ENCODE results near the gene RIN3. TPM values are rescaled to one million over a fixed set of nuclear protein-coding genes. Genes with fewer than 3 reads are reported as not detected.

RIN3 gene
- total and polyA plus RNA-seq, 2 donors = 6.2 to 20.6 TPM

DNA sequence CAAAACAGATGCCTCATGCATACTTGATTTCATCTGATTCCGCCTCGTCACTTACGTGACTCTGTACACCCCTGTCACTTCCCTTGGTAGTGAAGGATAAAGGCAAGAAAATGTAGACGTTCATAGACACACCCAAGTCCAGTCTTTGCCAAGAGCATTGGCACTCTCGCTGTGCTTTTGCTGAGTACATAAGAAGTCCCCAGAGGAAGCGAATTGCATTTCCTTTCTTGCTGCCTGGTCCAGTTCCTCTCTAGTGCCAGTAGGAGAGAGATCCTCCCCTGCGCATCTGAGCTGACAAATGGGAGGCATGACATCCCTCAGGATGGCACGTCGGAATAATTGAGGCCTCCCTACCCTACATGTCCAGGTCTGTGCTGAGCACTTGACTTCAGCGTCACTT, 21.3 kb upstream of the RIN3 start:
- Histone ChIP-seq H3K9me3 (ENCODE audit: control insufficient read depth in 2 of 2, insufficient read depth in 1 of 2, low read length in 1 of 2) (no peaks in the 10 kb centered on the region), H3K27me3 (ENCODE audit: control insufficient read depth in 2 of 2, insufficient read depth in 1 of 2, low read length in 1 of 2) (no peaks in the 10 kb centered on the region), H3K4me3 (ENCODE audit: low read length in 2 of 2) (no peak overlapping the region), H3K4me1 (ENCODE audit: control insufficient read depth in 2 of 2, insufficient read depth in 2 of 2, low read length in 2 of 2) (peaks cover 0 to 14% of the 10 kb centered on the region in 2 donors), H3K27ac (ENCODE audit: low read depth in 1 of 2, low read length in 1 of 2) (no peak overlapping the region), H3K36me3 (ENCODE audit: control insufficient read depth in 2 of 2, insufficient read depth in 2 of 2, low read length in 1 of 2) (no peaks in the 10 kb centered on the region)
- 90% methylated on average over 10 of the region's 10 CpGs for WGBS
- DNase-seq (ENCODE audit: low read depth in 6 of 9, low spot score in 9 of 9) = no peak

DNA sequence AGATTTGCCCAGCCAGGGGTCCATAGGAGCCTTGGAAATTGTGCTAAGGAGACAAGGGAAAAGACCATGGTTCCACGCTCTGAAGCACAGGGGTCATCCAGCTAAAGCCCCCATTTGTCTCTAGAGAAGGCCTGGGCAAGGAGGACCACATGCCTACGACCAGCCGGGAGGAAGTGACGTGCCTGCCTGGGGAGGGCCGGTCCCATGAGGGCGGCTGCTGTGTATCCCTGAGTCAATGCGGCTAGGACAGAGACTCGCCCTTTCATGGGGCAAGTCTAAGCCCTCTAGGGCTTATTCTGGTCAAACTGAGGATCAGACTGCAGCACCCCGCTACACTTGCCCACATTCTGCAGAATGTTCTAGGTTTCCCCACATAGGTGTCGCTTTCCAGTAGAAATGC, 20.6 kb upstream of the RIN3 start:
- Histone ChIP-seq H3K27me3 (ENCODE audit: control insufficient read depth in 2 of 2, insufficient read depth in 1 of 2, low read length in 1 of 2) (no peaks in the 10 kb centered on the region), H3K27ac (ENCODE audit: low read depth in 1 of 2, low read length in 1 of 2) (no peak overlapping the region), H3K4me1 (ENCODE audit: control insufficient read depth in 2 of 2, insufficient read depth in 2 of 2, low read length in 2 of 2) (peaks cover 0 to 9% of the 10 kb centered on the region in 2 donors), H3K4me3 (ENCODE audit: low read length in 2 of 2) (no peak overlapping the region), H3K9me3 (ENCODE audit: control insufficient read depth in 2 of 2, insufficient read depth in 1 of 2, low read length in 1 of 2) (no peaks in the 10 kb centered on the region), H3K36me3 (ENCODE audit: control insufficient read depth in 2 of 2, insufficient read depth in 2 of 2, low read length in 1 of 2) (no peaks in the 10 kb centered on the region)
- no peak for DNase-seq (ENCODE audit: low read depth in 6 of 9, low spot score in 9 of 9)
- WGBS = 97% methylated on average over 10 of the region's 10 CpGs

DNA sequence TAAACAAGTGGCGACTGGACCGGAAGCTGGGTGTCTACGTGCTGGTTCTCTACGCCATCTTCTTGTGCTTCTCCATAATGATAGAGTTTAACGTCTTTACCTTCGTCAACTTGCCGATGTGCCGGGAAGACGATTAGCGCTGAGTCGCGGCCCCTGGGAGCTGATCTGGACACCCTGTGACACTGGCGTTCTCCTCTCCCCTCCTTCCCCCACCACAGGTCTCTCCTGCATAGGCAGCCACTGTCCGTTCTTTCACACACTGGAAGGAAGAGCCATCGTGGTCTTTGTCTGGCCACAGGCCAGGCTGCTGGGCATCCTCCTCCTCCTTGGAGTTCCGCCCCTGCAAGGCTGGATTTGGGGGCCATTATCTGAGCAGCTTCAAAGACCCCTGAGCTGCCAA, 20.1 kb upstream of the RIN3 start:
- Histone ChIP-seq H3K4me3 (ENCODE audit: low read length in 2 of 2) (no peak overlapping the region), H3K4me1 (ENCODE audit: control insufficient read depth in 2 of 2, insufficient read depth in 2 of 2, low read length in 2 of 2) (peaks cover 0 to 9% of the 10 kb centered on the region in 2 donors), H3K9me3 (ENCODE audit: control insufficient read depth in 2 of 2, insufficient read depth in 1 of 2, low read length in 1 of 2) (no peaks in the 10 kb centered on the region), H3K27ac (ENCODE audit: low read depth in 1 of 2, low read length in 1 of 2) (no peak overlapping the region), H3K27me3 (ENCODE audit: control insufficient read depth in 2 of 2, insufficient read depth in 1 of 2, low read length in 1 of 2) (no peaks in the 10 kb centered on the region), H3K36me3 (ENCODE audit: control insufficient read depth in 2 of 2, insufficient read depth in 2 of 2, low read length in 1 of 2) (no peaks in the 10 kb centered on the region)
- WGBS = 95% methylated on average over 16 of the region's 16 CpGs
- DNase-seq (ENCODE audit: low read depth in 6 of 9, low spot score in 9 of 9) = no peak

DNA sequence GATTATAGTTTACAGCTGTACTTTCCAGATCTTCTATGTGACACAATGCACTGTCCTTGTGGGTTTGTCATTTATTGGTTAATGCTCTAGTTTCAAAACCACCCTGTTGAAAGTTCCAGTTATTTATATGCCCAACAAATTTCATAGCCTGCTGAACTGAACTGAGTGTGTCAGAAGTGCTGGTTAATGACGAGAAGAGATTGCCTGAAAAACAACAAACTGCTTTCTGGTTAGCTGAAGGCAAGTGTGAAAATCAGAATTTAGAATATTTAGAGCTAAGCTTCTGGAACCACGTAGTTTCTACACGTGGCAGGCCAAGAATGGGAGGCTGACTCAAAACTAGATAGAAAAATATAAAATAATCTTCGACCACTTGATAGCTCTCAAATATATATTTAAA, 19.1 kb upstream of the RIN3 start:
- peaks cover 0 to 9% of the 10 kb centered on the region in 2 donors for H3K4me1 ChIP-seq (ENCODE audit: control insufficient read depth in 2 of 2, insufficient read depth in 2 of 2, low read length in 2 of 2)
- no peak overlapping the region for H3K27ac ChIP-seq (ENCODE audit: low read depth in 1 of 2, low read length in 1 of 2)
- no peaks in the 10 kb centered on the region for H3K27me3 ChIP-seq (ENCODE audit: control insufficient read depth in 2 of 2, insufficient read depth in 1 of 2, low read length in 1 of 2)
- WGBS = 97% methylated on average over 4 of the region's 4 CpGs
- H3K4me3 ChIP-seq (ENCODE audit: low read length in 2 of 2) = no peak overlapping the region
- no peaks in the 10 kb centered on the region for H3K9me3 ChIP-seq (ENCODE audit: control insufficient read depth in 2 of 2, insufficient read depth in 1 of 2, low read length in 1 of 2)
- H3K36me3 ChIP-seq (ENCODE audit: control insufficient read depth in 2 of 2, insufficient read depth in 2 of 2, low read length in 1 of 2) = no peaks in the 10 kb centered on the region
- no peak for DNase-seq (ENCODE audit: low read depth in 6 of 9, low spot score in 9 of 9)

DNA sequence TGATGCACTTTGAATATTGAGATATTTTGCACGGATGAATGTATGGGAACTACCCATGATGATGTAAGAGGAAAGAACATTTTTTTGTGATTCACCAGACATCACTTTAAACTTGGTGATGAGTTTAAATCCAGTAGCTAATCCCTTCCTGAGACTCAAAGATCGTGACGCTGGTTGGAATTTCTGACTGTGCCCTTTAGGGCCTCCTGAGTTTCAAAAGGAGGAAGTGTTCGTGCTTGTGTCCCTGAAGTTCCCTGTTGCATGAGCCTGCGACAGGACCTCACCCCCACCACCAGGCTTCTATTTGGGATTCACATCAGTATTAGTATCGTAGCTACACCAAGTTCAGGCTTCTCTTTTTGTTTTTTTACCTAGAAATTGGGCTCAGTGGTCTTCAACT, 18.6 kb upstream of the RIN3 start:
- Histone ChIP-seq H3K4me1 (ENCODE audit: control insufficient read depth in 2 of 2, insufficient read depth in 2 of 2, low read length in 2 of 2) (peaks cover 0 to 4% of the 10 kb centered on the region in 2 donors), H3K9me3 (ENCODE audit: control insufficient read depth in 2 of 2, insufficient read depth in 1 of 2, low read length in 1 of 2) (no peaks in the 10 kb centered on the region), H3K36me3 (ENCODE audit: control insufficient read depth in 2 of 2, insufficient read depth in 2 of 2, low read length in 1 of 2) (no peaks in the 10 kb centered on the region), H3K27me3 (ENCODE audit: control insufficient read depth in 2 of 2, insufficient read depth in 1 of 2, low read length in 1 of 2) (no peaks in the 10 kb centered on the region), H3K4me3 (ENCODE audit: low read length in 2 of 2) (no peak overlapping the region), H3K27ac (ENCODE audit: low read depth in 1 of 2, low read length in 1 of 2) (no peak overlapping the region)
- WGBS = 72% methylated on average over 6 of the region's 6 CpGs
- DNase-seq (ENCODE audit: low read depth in 6 of 9, low spot score in 9 of 9) = no peak

DNA sequence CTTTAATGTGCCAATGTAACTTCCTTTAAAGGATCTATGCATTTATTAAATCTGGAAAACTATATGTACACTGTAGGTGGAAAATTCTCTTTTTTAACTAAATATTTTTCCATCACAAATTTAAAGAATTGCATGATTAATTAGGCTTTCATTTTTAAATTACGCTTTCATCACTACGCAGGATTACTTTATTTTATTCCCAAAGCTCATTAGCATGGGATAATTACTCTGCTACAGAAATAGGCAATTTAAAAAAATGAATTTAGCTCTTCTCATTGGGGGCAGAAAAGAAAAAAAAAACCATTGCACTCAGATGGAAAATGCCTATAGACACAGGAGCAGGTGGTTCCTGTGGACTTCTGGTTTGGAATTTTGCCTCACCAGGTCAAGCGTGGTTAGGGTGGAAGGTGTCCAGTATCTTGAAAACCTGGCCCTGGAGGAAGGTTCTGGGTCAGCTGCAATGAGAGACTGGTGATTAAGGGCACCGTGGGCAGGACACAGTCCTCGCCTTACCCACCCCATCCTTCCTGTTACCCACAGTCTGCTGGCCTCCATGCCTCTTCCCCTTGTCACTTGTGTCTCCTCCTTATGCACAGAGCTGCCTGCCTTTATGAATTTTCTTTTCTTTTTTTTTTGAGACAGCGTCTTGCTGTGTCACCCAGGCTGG, 17.3 kb upstream of the RIN3 start:
- H3K4me3 ChIP-seq (ENCODE audit: low read length in 2 of 2) = no peak overlapping the region
- no peak overlapping the region for H3K27ac ChIP-seq (ENCODE audit: low read depth in 1 of 2, low read length in 1 of 2)
- H3K4me1 ChIP-seq (ENCODE audit: control insufficient read depth in 2 of 2, insufficient read depth in 2 of 2, low read length in 2 of 2) = no peaks in the 10 kb centered on the region
- 77% methylated on average over 6 of the region's 6 CpGs for WGBS
- DNase-seq (ENCODE audit: low read depth in 6 of 9, low spot score in 9 of 9) = no peak
- H3K36me3 ChIP-seq (ENCODE audit: control insufficient read depth in 2 of 2, insufficient read depth in 2 of 2, low read length in 1 of 2) = no peaks in the 10 kb centered on the region
- H3K27me3 ChIP-seq (ENCODE audit: control insufficient read depth in 2 of 2, insufficient read depth in 1 of 2, low read length in 1 of 2) = no peaks in the 10 kb centered on the region
- H3K9me3 ChIP-seq (ENCODE audit: control insufficient read depth in 2 of 2, insufficient read depth in 1 of 2, low read length in 1 of 2) = no peaks in the 10 kb centered on the region

DNA sequence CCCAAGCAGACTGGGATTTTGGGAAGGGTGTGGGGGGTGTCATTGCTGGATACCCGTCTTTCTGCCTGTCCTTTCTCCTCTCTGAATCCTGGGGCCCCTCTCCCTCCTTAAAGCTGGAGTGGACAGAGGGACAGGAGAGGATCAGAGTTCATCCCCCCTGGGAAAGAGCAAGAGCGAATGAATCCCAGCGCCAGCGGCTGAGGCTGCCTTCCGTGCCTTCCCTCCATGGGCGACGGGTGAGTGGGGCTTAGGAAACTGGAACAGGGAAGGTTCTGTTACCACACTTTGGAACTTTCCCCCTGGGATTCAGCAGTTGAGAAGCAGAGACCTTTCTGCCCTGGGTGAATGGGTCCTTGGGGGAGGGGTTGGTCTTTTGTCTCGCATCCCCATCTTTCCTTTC, 16.2 kb upstream of the RIN3 start:
- no peaks in the 10 kb centered on the region for H3K9me3 ChIP-seq (ENCODE audit: control insufficient read depth in 2 of 2, insufficient read depth in 1 of 2, low read length in 1 of 2)
- H3K36me3 ChIP-seq (ENCODE audit: control insufficient read depth in 2 of 2, insufficient read depth in 2 of 2, low read length in 1 of 2) = no peaks in the 10 kb centered on the region
- no peak overlapping the region for H3K4me3 ChIP-seq (ENCODE audit: low read length in 2 of 2)
- 98% methylated on average over 8 of the region's 8 CpGs for WGBS
- DNase-seq (ENCODE audit: low read depth in 6 of 9, low spot score in 9 of 9) = no peak
- no peak overlapping the region for H3K27ac ChIP-seq (ENCODE audit: low read depth in 1 of 2, low read length in 1 of 2)
- H3K27me3 ChIP-seq (ENCODE audit: control insufficient read depth in 2 of 2, insufficient read depth in 1 of 2, low read length in 1 of 2) = no peaks in the 10 kb centered on the region
- H3K4me1 ChIP-seq (ENCODE audit: control insufficient read depth in 2 of 2, insufficient read depth in 2 of 2, low read length in 2 of 2) = no peaks in the 10 kb centered on the region

DNA sequence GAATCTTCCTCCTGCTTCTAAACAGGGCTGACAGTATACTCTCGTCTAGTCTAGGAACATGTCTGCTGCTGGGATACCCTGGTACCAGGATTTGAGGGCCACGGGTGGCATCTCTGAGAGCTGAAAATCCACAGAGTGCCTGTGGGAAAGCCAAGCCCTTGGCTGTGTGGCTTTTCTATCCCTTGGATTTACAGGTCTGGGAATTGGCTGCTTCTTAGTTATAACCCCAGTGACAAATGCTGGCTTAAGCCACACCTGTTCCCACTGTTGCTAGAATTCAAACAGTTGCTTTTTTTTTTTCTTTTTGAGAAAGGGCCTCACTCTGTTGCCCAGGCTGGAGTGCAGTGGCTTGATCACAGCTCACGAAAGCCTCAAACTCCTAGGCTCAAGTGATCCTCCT, 14.3 kb upstream of the RIN3 start:
- DNase-seq (ENCODE audit: low read depth in 6 of 9, low spot score in 9 of 9) = no peak
- H3K36me3 ChIP-seq (ENCODE audit: control insufficient read depth in 2 of 2, insufficient read depth in 2 of 2, low read length in 1 of 2) = no peaks in the 10 kb centered on the region

DNA sequence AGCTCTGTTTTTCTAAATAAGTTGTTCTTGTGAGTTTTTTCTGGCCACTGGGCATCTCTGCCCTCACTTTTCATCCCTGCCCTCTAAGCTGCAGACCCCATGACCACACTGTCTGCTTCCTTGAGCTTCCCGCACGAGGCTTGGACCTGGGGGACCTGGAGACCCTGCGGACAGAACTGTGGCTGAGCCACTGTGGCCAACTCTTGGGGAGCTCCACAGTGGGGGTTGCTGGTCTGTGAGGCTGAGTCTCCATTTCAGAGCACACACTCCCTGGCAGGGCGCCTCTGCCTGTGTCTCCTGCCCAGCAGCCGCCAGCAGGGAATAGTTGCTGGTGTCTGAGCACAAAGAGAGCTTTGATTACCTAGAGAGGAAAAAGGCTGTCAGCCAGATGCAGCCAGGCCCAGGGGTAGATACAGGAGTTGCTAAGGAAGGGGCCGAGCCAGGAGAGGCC, 13.1 kb upstream of the RIN3 start:
- peaks cover 0 to 2% of the 10 kb centered on the region in 2 donors for H3K4me1 ChIP-seq (ENCODE audit: control insufficient read depth in 2 of 2, insufficient read depth in 2 of 2, low read length in 2 of 2)
- no peak overlapping the region for H3K4me3 ChIP-seq (ENCODE audit: low read length in 2 of 2)
- no peak for DNase-seq (ENCODE audit: low read depth in 6 of 9, low spot score in 9 of 9)
- H3K27ac ChIP-seq (ENCODE audit: low read depth in 1 of 2, low read length in 1 of 2) = no peak overlapping the region
- 97% methylated on average over 6 of the region's 6 CpGs for WGBS
- H3K36me3 ChIP-seq (ENCODE audit: control insufficient read depth in 2 of 2, insufficient read depth in 2 of 2, low read length in 1 of 2) = no peaks in the 10 kb centered on the region
- H3K9me3 ChIP-seq (ENCODE audit: control insufficient read depth in 2 of 2, insufficient read depth in 1 of 2, low read length in 1 of 2) = no peaks in the 10 kb centered on the region
- no peaks in the 10 kb centered on the region for H3K27me3 ChIP-seq (ENCODE audit: control insufficient read depth in 2 of 2, insufficient read depth in 1 of 2, low read length in 1 of 2)

More for the DNA sequence above, 14.3 kb upstream of the RIN3 start:
- Histone ChIP-seq H3K4me1 (ENCODE audit: control insufficient read depth in 2 of 2, insufficient read depth in 2 of 2, low read length in 2 of 2) (peaks cover 0 to 2% of the 10 kb centered on the region in 2 donors), H3K27ac (ENCODE audit: low read depth in 1 of 2, low read length in 1 of 2) (no peak overlapping the region), H3K4me3 (ENCODE audit: low read length in 2 of 2) (no peak overlapping the region), H3K27me3 (ENCODE audit: control insufficient read depth in 2 of 2, insufficient read depth in 1 of 2, low read length in 1 of 2) (no peaks in the 10 kb centered on the region), H3K9me3 (ENCODE audit: control insufficient read depth in 2 of 2, insufficient read depth in 1 of 2, low read length in 1 of 2) (no peaks in the 10 kb centered on the region)
- WGBS = 98% methylated on average over 3 of the region's 3 CpGs
